GM19238 (cell line): ENCODE measurements around the gene COQ4.

Source experiments
- DNase-seq: peaks from one replicate; pipeline ENCODE4 v3.0.0; 2011; ENCODE audit warnings: low spot score; ENCODE audit not compliant: insufficient read length

The COQ4 gene

DNA sequence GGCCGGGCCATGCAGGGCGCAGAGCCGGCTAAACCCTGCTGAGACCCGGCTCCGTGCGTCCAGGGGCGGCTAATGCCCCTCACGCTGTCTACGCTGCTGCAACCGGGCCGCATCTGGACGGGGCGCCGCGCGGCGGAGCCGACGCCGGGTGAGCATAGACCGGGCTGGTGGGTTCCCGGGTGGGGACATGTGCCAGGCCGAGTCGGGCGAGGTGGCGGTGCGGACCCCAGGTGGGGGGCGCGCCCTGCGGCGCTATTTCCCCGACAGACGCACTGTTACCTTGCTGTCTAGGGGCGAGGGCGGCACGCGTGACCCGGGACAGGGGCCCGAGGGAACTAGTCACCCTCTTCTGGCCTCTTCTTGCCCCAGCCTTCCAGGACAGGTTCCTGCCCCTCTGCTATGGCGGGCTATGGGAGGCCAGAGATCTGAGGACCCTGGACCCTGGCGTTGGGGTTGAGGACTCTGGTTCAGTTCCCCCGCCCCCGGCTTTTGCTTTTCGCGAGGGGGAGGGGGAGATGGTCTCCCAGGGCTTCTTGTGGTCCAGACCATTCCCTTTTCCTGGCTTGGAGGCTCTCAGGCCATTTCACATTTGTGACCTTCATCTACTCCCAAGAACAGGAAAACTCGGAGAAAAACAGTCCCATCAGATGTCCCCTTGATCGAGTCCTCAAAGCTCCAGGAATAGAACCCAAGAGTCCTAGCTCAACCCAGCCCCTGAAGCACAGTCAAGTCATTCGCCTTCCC is 18.2 kb downstream of the COQ4 start:
- no peak for DNase-seq

DNA sequence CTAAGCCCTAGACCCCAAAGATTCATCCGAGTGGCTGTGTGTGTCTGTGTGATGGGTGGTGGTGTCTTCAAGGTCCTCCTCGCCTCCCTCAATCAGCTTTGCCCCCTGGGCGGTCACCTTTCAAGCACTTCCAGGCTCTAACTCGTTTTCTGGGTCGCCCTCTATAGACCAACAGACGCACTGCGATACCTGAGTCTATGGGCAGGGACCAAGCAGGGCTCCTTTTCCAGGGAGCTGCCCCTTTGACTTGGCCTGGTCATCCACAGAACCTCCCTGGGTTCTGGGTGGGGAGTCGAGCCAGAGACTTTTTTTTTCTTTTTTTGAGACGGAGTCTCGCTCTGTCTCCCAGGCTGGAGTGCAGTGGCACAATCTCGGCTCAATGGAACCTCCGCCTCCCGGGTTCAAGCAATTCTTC is 18.8 kb downstream of the COQ4 start:
- DNase-seq, result peak; percentile 87

DNA sequence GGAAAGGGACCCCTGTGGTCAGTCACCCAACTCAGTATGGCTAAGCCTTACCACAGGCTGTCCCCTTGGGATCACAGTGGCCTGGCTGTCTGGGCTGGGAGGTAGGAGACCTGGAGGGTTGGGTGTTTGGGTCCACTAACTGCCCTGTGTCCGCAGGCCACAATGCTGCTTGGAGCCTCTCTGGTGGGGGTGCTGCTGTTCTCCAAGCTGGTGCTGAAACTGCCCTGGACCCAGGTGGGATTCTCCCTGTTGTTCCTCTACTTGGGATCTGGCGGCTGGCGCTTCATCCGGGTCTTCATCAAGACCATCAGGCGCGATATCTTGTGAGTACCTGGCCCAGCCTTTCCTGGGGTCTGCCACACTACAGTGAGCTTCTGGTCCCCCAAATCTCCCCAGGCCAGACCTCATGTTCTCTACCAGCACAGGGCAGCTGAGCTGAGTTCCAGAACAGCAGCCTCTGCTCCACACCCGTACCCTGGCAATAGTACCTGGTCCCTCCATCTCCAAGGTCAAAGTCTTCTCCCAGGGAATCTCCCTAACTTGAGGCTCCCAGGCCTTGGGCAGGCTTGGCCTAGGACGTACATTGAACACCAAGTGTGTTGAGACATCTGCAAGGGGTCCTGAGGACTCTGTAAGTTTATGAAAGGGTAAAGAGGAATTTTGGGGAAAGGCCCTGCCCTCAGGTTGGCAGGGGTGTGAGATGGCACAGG is 20.5 kb downstream of the COQ4 start:
- no peak for DNase-seq

DNA sequence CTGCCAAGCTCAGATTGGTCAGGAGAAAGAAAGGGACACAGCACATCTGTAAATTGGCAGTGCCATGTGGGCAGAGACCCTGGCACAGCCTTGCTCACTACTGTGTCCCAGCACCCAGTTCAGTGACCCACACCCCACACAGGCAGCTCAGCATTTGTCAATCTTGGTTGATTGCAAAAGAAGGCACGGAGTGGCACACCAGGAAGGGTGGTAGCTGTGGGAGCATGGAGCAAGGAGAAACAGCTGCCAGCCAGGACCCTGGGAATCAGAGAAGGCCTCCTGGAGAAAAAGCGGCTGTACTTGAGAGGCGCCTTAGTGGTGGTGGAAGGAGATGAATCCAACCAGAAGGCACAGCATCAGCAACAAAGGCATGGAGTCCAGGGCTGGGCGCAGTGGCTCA is 21.2 kb downstream of the COQ4 start:
- DNase-seq, result no peak

DNA sequence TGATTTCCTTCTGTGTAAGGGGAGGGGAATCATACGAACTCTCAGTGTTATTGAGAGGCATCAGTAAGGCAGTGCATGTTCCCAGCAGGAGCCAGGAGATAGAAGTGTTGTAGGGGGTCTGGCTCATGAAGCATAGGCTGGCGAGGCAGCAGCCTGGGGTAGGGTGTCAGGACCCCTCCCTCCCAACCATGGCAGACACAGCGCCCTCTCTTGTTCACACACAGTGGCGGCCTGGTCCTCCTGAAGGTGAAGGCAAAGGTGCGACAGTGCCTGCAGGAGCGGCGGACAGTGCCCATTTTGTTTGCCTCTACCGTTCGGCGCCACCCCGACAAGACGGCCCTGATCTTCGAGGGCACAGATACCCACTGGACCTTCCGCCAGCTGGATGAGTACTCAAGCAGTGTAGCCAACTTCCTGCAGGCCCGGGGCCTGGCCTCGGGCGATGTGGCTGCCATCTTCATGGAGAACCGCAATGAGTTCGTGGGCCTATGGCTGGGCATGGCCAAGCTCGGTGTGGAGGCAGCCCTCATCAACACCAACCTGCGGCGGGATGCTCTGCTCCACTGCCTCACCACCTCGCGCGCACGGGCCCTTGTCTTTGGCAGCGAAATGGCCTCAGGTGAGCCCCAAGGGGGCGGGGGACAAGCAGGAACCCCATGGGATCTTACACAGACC is 22.4 kb downstream of the COQ4 start:
- no peak for DNase-seq

DNA sequence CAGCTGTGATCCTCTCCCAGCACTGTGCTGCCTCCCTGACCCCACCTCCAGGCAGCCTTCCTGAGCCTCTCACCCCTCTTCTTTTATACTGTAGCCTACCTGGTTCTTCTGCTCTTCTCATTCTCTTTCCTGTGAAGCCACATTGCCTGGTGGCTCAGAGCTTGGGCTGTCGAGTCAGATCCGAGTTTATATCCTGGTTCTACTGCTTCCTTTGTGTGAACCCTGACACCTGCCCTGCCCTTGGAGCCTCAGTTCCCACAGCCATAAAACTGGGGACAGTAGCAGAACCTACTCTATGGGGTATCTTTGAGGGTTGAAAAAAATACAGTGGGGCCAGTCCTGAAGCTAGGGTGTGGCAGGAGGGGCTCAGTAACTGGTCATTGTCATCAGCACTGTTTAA is 26.5 kb downstream of the COQ4 start:
- DNase-seq, result no peak

DNA sequence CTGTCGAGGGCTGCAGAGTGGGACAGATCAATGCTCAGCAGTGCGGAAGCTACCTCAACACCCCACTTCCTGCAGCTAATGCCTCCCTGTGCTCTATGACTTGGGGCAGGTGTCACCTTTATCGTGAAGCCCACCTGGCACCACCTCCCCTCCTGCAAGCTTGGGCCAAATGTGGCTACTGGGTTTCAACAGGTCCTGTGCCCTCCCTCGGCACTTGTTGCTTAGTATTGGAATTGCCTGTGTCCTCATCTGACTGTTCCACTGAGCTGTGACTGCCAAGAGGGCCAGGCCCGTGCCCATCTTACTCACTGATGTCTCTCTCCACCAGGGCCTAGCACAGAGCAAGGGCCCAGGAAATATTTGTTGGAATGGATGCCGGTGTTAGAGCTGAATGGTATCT is 27.1 kb downstream of the COQ4 start:
- no peak for DNase-seq

DNA sequence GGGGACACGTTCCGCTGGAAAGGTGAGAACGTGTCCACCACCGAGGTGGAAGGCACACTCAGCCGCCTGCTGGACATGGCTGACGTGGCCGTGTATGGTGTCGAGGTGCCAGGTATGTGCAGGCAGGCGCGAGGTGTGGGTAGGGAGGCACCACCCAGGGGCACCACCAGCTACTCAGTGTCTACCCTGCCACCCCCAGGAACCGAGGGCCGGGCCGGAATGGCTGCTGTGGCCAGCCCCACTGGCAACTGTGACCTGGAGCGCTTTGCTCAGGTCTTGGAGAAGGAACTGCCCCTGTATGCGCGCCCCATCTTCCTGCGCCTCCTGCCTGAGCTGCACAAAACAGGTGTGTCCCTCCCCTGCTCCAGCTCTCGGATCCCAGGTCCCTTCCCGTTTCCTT is 32.8 kb downstream of the COQ4 start:
- DNase-seq, result no peak

DNA sequence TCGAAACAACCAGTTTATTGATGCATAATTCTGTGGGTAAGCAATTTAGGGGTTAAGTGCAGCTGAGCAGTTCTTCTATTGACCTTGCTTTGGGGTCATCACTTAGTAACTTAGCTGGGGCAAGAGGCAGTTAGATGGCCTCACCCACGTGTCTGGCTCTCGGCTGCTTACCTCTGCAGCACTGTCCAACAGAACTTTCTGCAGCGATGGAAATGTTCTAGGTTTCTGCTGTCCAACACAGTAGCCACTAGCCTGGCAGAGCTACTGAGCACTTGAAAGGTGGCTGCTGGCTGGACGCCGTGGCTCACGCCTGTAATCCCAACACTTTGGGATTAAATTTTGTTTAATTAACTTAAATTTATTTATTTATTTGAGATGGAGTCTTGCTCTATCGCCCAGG is 35.5 kb downstream of the COQ4 start:
- DNase-seq, result no peak

DNA sequence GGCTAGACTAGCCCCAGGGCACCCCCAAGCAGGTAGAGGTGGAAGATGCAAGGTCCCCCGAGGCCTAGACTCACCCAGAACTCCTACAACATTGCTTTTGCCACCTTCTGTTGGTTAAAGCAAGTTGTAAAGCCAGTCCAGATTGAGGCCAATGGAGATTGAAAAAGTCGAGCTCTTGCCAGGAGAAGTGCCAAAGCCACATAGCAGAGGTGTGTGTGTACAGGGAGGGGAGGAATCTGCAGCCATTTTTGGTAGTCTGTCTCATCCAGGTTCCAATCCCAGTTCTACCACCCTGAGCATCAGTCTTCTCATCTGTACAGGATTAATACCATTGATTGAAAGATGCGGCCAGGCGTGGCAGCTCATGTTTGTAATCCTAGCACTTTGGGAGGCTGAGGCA is 36.2 kb downstream of the COQ4 start:
- DNase-seq, result no peak

DNA sequence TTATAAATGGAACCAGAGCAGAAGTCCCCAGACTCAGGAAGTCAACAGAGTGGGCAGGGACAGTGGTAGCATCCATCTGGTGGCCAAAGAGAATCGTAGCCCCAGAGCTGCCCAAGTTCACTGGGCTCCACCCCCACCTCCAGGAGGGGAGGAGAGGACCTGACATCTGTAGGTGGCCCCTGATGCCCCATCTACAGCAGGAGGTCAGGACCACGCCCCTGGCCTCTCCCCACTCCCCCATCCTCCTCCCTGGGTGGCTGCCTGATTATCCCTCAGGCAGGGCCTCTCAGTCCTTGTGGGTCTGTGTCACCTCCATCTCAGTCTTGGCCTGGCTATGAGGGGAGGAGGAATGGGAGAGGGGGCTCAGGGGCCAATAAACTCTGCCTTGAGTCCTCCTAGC is 38.2 kb downstream of the COQ4 start:
- DNase-seq, result no peak

DNA sequence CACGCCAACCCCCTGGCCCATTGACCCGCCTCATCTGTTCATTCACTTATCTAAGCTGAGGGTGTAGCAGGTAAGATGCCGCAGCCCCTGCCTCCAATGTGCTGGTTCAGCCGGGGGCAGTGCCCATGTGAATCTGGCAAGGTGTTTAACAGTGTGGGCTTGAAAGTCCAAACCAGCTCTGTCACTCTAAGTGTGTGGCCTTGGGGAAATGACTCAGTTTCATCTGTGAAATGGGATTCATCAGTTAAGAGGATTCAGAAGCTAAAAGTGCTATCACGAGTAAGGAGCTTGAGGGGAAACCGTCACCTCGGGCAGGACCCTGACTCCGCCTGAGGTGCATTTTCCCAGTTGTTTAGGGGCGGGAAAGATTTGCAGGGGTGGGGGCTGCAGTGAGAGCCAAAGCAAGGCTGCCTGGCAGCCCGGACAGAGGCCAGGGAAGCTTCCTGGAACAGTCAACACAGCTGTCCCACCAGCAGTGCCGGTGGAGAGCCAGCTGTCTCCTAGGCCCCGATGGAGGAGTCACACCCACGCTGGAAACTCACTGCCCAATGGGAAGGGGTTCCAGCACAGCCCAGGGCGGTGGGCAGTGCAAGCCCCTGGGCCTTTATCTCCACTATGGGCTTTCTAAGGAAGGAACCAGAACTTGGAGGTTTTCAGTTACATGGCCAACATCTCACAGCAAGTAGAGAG is 38.8 kb downstream of the COQ4 start:
- DNase-seq, result no peak

DNA sequence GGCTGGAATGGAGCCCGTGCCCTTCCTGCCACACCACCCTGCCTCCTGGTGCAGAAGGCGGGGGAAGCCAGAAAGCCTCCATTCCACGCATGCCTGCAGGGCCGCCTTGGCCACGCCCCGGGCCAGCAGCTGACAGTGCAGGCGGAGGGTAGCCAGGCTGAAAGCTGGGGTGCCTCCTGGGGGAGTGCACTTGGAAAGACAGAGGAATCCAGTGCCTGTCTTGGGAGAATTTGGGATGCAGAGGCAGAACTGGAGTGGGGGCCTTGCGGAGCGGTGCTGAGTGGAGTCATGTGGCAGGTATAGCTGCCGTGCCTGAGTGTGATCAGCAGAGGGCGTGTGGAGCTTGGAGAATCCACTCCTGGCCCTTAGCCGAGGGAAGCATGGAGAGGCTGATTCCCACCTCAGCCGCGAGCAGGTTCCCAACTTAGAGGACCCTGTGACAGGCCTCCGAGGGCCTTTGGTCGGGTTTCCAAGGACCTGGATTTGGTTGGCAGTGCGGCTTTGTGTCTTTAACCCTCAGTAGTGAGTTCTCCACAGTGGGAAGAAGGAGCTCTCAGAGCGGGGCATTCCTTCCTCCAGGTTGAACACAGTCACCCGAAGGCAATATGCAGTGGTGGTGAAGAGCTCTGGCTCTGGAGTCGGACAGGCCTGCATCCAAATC is 39.5 kb downstream of the COQ4 start:
- peak; percentile 82 for DNase-seq

DNA sequence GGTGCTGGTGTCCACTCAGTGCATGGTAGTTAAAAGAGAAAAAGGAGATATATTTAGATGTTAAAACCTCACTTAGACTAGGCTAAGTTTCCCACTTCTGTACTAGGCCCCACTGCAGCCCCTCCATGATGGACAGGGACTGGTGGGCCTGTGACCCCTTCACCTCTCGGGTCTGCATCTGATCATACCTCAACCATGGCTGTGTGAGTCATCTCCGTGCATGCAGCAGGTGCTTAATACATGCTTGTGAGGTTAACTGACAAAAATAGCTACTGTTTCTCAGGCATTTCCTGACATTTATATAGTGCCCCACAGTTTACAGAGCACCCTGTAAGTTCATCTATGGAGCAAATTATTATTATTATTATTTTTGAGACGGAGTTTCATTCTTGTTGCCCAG is 40.1 kb downstream of the COQ4 start:
- DNase-seq, result no peak

DNA sequence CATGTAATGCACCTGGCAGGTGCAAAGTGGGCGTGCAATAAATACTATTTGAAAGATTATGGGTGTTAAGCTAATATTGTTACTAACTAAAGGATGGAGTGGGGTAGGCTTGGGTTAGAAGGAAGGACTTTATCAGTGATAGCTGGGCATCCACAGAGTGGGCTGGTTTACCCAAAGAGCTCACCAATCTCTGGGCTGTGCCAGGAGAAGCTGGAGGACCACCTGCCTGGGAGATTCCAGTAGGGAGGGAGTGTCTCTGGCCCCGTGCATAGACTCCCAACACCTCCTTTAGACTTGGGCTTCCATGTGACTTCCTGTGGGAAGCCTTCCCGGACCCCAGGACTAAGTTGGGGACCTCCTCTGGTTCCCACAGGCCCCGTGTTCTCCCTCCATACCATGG is 42.9 kb downstream of the COQ4 start:
- DNase-seq, result no peak

DNA sequence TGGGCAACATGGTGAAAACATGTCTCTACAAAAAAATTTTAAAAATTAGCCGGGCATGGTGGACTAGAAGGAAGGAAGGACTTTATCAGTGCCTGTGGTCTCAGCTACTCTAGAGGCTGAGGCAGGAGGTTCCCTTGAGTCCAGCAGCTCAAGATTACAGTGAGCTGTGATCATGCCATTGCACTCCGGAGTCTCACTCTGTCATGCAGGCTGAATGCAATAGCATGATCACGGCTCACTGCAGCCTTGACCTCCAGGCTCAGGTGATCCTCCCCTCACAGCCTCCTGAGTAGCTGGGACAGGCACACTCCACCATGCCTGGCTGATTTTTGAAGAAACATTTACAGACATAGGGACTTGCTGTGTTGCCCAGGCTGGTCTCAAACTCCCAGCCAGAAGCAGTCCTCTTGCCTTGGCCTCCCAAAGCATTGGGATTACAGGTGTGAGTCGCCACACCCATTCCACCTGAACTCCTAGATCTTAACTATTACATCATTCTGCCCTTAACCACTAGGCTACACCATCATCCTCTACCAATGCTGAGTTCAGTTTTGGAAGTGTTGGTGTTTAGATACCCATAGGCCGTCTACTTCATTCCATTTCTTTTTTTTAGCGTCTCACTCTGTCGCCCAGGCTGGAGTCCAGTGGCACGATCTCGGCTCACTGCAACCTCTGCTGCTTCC is 46.5 kb downstream of the COQ4 start:
- no peak for DNase-seq

DNA sequence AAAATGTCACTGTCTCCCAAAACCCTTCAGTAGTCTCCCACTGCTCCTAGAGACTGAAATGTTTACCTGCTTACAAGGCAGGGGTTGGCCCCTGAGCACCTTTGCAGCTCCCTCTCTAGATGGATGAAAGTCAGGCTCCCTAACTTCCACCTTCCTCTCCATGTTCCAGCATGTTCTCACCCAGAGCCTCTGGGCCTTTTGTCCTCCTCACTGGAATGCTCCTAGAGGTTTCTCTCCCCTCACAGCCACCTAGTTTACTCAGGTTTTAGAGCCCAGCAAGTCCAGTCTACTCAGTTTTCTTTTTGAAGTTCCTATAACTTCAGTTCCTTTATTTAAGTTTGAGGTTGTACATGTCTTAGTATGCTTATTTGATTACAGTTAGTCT is 47.7 kb downstream of the COQ4 start:
- DNase-seq, result no peak

DNA sequence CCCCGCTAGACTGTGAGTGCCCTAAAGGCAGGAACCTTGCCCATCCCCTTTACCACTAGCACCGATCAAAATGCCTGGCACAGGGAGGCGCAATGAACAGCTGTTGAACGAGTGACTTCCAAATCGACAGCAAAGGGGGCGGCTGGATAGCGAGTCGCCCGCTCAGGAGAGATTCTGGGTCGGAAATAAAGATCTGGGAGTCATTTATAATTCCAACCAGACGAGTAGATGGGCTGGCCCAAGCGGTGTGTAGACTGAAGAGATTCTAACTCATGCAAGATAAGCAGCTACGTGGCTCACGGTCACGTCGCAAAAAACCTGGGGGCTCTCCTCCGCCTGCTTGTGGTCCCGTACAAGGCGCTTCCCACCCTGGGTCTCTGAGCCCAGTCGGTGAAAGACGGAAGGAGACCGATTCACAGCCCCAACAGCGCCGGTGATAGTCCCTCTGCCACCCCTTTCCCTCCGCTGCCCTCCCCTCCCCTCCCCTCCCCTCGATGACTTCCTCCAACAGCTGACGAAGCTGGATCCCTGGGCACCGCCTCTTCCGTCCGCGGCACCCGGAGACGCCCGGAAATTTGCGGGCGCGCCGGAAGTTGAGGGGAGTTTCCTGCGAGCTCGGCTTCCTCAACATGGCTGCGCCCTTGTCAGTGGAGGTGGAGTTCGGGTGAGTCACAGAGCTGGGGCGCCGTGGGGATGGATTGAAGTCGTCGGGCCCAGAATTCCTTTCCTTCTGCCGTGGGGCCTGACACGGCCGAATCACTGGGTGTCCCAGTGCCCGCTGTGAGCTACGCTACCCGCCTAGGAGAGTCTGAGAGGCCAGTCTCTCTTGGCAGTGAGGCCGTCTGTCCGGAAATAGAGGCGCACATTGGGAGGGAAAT is 48.4 kb downstream of the COQ4 start, which contains the start of gene URM1:
Gene URM1 (plus strand): TSS at position 623 of the 878 bp plus-strand sequence. CDS start 7 bp downstream, at position 630.
- peak; percentile 98 for DNase-seq

DNA sequence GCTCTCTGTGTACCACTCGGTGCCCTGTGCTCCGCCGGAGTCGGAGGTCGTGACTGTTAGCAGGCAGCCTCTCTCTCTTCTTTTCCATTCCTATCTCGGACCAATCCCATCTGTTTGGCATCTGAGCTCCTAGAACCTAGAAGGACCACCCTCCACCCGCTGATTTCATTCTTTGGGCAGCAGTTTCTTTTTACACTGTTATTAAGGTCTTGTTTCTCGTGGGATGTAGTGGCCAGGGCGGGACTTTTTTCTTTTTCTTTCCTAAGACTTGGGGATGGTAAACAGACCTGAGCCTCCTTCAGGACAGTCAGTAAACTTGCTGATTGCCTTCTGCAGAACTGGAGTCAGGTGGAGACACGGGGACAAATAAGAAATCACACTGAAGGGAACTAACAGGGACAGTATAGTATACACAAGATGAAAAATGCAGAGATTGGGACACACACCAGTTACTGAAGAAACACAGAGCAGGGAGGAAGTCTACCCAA is 49.0 kb downstream of the COQ4 start:
- DNase-seq, result no peak

DNA sequence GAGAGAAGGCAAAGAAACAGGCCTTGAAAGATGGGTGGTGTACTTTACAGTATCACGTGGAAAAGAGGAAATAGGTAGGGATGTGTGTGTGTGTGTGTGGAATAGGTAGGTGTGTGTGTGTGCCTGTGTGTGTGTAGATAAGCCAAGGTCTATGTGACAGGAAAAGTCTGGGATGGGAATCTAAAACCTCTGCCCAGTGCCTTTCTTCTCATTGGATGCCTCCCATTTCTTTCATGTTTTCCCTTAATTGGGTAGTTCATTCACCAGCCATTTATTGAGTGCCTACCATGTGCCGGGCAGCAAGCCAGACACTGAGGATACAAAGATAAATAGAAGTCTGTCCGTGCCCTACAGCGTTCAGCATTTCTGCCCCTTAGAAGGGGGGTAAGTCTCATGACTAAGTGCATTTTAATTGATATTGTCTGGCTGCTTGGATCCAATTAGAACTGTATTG is 49.6 kb downstream of the COQ4 start:
- DNase-seq, result no peak
